HG03103 (cell line): ENCODE measurements around the gene STAT4.
A peak's percentile ranks its signal among the peaks of the same experiment; 100 is the strongest.

Experiments used
- ATAC-seq: cut with Tn5 transposase; IDR thresholded peaks from one replicate; pipeline ENCODE4 v1.9.1; 2021; ENCODE audit warnings: low read depth; ENCODE audit not compliant: unreplicated experiment

The STAT4 gene

DNA sequence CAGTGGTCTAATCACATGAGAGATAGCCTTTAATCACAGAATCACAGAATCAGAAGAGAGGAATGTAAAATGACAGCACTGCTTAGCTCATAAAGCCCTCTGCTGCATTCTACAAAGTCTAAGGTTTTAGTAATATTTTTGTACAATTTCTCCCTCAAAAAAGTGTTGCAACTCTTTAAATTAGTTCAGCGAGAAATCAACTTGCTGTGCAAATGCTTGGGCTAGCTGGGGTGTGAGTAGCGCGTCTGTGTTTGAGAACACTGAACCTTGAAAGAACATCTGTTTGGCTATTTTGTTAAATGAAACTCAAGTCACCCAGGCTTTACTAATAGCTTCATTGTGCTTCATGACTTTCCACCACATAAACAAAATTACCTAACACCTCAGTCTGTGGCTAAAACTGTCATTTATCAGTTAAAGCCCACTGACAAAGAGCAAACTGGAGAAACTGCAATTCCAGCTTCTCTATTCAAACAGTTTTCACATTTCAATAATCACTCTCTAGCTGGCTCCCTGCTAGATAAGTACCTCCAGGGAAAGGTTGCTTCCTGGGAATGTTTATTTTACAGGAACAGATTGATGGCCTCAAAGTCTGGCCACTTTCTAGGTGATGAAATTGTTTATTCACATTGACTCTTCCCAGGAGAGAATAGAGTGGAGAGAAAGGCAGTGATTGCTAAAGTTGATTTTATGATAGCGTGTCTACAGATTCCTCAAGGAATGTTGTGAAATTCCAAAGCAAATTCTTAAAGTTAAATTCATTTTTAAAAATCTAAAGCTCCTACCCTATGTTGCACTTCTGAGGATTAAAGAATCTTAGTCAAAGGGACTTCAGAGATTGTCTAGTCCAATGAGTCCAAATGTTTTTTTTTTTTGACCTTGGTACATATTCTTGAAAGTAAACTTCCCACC, 100.8 kb downstream of the STAT4 start:
- ATAC-seq: no peak

DNA sequence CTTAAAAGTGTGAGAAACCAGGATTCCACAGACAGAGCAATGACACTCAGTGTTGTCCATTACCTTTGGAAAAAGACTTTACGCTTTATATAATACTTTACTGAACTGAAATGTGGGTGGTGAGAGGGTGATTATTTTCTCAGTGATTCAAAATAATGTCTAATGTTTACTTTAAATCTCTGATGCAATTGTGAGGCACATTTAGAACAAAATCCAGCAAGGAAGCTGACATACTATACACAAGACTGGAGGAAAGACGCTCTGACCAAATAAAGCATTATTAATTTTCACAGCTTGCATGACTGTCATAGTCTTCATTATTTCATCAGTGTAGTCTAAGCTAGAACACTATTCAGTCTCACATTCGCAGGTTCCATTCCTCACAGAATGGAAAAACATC, 102.7 kb downstream of the STAT4 start:
- ATAC-seq: no peak

DNA sequence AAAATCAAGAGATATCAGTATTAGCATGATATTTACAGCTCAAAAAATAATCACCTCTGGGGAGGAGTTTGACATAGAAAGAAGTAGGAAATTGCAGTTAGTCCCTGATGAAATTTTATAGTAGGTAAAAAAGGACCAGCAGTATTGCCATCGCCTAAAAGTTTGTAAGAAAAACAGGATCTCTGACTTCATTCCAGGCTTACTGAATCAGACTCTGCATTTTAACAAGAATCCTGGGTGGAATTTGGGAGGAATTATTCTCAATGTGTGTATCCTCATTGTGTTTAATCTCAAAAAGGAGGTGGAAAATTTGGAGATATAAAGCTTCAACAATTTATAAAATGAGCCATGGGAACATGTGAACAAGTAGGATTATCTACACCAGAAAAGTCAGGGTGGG, 105.7 kb downstream of the STAT4 start:
- no peak for ATAC-seq

DNA sequence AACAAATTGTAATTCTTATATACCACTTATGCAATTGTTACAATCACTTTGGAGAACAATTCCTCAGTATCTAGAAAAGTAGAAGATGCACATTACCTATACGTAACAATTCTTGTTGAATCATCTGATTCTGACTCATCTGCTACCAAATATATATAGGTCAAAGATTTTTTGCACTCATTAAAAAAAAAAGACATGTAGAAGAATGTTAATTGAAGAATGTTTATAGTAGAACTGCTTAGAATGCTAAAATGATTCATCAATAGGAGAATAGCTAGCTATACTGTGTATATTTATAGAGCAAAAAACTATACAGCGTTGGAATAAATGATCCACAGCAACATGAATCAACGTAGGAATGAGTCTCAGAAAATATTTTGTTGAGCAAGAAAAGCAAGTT, 107.4 kb downstream of the STAT4 start:
- ATAC-seq: no peak

DNA sequence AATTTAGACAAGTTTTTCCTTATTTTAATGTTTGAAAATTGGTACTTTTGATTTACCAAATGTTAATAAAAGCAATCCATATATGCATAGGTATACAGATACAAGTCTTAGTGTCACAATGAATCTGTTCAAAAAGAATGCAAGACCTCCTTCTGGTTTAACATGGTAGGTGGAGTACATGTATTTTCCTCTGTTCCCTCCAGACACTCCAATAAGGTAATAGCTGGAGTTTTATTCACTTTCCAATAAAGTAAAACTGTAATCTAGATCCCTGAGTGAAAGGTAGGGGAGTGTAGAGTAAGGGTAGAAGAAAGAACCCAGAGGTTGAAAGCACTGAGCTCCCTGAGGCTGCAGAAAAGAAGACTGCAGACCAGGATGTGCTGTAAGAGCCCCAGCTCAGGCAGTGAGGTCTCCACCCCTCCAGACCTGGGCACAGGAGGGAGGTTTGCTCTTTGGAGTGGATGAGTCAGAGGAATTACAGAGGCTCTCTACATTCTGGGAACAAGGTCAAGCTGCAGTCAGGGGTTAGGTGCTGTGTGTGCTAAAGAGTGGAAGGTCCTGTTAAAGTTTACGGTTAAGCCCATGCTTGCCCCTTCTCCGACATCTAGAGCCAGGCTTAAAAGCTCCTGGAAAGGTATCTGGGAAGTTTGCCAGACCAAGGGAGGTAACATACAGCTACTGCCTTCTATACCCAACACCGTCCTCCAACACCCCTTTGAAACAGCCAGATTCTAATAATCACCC, 109.2 kb downstream of the STAT4 start:
- no peak for ATAC-seq

DNA sequence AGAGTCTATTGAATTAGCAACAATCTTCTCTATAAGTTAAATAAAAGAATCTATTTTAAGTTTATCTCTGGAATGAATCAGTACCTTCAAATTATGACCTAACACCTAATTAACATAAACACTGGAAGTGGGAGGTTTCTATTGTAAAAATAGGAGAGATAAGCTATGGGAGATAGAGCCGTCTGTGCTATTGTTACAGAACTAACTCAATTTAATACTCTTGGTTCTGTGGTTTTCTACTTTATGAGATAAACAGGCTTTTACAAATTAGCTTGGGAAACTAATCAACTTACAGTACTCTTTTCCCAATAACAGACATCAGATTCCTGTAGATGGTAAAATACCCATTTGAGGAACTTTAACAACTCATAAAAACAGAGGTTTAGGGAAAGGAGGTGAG, 111.2 kb downstream of the STAT4 start:
- ATAC-seq: no peak

DNA sequence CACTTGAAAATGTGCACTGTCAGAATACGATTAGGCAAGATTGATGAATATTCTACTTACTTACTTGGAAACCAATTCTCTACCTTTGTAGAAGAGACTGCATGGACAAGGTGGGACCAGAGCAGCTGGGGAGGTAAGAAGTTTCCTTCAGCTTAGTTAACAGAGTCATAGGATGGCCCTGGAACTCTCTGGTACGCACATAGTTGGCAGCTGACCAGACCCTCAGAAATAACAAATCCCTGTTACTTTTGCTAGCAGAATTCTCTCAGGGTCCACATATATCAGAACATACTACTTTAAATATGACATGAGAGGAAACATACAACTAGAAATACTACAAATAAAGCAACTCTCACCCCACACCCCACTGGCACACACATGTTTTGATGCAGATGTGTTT, 112.1 kb downstream of the STAT4 start:
- ATAC-seq: no peak

DNA sequence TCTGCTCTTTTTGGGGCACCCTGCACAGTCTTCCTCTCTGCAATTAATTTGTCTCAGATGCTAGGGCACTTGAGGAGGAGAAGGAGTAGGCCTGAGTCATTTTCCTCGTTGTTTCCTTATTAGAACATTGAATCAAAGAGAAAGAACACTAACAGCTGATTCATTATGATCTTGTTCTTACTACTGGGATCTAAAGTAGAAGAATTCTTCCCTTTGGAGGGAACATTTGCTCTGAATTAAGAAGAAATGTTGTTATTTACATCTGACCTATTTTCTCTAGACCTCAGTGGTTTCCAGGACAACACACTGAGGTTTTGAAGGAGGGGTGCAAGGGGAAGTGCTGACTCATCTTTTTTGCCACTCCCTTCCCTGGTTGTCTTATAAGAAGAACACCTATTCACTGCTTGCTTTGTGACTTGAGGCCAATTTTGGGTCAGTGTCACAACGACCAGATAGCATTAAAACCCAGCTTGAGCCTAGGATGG, 112.5 kb downstream of the STAT4 start:
- ATAC-seq: no peak

DNA sequence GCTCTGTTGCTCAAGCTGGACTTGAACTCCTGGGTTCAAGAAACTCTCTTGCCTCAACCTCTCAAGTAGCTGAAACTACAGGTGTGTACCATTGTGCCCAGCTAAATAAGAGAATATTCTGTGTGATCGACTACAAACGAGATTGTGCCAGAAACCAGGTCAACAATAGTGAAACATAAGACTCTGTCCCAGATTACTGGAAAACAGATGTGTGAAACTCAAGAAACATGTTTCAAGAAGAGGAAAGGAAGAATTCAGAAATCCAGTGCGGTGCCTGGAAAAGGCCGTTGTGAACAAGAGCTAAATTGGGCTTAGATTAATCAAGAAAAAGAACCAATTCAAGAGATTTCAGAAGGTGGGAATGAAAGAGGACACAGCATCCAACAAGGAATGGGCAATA, 113.4 kb downstream of the STAT4 start:
- no peak for ATAC-seq

DNA sequence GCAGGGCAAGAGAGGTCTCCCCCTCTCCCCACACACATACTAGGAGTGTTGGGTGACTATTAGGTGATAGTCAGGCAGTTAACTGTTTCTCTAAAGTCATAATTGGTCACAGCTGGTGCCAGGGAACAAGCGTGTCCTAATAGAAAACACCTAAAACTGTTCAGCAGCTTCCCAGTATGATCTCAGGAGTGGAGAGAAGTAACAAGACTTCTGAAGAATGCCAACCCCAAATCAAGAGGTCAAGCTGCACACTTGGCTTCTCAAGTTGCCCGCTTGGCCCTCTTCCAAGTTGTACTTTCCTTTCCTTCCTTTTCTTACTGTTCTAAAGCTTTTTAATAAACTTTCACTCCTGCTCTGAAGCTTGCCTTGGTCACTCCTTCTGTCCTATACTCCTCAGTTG, 114.4 kb downstream of the STAT4 start:
- no peak for ATAC-seq

DNA sequence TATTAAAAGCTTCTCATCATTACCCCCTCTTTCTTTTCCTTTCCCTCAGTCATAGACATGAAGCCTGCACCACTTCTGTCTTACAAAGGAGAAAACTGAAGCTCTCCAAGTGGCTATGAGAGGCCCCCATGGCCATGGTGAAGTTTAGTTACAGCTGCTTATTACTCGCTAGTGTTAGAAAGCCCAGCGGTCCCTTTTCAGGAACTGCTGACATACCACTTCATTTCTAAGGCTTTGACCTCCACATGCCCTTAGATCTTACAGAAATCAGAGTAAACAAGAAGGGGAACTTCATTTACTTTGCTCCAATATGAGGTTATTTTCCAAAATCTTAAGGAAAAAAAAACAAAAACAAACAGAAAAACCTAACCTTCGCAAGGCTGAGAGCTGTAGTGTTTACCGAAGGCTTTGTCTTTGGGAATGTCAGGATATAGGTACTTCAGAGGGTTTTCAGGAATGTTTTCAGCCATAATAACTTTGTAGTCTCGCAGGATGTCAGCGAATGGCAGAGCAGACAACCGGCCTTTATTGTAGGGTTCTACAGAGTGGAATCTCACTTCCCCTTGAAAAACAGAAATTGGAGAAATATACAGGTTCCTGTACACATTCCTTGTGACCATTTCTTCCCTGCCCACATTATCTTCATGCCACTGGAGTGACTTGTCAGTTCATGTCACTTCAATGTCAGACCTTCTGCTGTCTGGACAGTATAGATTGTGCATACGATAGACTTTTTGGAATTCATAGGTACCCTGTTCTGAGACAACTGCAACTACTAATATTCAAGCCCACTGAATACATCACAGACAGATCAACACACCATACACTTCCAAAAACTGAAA, 118.0 kb downstream of the STAT4 start:
- no peak for ATAC-seq

DNA sequence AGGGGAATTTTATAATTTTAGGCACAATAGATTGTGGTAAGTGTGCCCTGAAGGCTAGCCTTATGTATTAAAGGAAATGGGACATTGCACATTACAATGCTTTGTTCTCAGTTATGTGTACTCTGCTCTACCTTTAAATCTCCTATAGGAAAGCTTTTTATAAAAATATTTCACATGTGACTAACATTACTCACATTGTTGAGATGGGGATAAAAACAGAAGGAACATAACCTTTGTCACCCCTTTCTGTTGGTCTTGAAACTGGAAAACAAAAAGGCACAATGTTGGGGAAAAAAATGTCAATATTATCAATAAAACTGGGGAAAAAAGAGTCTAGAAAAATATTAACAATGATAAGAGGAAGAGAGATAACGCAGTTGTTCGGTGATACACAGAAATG, 119.5 kb downstream of the STAT4 start:
- ATAC-seq: no peak

DNA sequence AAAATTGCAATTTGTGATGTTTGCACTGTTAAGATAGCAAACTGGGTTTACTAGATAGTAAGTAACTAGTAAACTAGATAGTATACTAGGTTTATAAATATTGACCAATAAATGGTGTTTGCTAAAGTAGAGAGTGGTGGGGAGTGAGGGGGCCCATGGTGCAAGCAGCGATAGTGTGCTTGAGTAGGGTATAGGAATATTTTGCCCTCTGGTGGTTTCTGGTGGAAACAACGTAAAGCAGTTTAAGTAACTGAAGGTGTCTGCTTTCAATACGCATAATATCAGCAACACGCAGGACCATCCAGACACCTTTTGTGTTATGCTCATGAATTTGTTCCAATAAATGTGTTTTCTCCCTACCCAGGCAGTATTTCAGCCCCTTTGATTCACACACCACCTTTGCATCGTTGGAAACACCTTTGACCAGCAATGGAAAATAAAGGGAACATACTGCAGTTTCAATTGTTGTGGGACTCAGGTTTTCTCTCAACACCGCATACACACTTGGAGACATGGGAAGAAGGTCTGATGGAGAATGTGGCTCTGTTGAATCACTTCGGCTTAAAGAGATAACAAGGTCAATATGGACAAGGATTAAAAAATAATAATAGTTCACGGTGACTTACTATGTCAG, 120.2 kb downstream of the STAT4 start:
- peak; percentile 85 for ATAC-seq

DNA sequence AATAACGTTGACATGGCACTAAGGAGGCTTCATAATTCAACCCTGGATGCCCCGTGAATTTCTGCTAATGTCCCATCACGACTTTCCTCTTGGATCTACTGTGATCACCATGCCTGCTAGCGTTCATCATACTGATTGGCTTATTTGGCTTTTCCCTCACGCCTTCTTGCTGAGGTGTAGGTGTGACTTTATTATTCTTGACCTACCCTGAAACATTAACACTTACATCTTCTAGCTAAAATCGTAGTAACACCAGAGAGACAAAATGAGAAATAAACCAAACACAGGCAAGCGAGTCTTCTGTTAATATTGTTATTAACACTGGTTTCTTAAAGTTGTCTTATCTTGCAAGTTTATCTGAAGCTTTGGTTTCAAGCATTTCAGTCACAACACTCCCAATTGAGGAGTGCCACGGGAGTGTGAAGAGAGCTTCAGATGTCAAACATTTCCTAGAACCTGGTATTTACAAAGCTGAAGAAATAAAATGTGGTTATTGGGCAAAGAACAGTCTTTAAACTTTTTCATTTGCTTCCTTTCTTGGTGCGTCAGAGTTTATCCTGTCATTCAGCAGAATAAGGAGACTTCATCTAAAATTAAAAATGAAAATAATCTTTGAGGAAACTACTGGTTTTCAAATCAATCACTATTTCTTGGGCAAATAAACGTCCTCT, 121.4 kb downstream of the STAT4 start:
- no peak for ATAC-seq

DNA sequence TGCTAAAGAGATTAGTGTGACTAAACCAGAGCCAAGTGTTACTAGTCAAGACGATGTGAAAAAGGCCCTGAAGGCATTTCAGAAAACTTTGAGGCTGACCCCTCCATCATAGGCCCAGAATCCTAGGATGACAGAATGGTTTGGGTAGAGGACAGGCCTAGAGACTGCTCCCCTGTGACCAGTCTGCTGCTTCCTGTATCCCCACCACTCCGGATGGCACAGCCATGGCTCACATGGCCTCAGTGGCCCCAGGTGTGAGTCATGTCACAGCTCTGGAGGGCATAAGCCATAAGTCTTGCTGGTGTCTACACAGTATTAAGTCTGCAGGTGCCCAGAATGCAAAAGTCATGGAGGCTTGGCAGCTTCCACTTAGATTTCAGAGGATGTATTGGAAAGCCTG, 124.4 kb downstream of the STAT4 start:
- ATAC-seq: no peak

DNA sequence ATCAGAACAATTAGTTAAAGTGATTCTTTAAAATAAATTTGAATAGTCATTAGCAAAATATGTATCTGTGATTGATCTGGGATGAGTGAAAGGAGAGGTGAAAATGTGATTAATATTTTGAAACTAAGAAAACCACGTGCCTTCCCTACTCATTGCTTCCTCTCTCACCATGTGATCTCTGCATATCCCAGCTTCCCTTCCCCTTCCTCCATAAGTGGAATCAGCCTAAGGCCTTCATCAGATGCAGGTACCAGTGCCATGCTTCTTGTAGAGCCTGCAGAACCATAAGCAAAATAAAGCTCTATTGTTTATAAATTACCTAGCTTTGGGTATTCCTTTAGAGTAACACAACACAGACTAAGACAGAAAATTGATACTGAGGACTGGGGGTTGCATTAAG, 125.7 kb downstream of the STAT4 start:
- ATAC-seq: no peak

DNA sequence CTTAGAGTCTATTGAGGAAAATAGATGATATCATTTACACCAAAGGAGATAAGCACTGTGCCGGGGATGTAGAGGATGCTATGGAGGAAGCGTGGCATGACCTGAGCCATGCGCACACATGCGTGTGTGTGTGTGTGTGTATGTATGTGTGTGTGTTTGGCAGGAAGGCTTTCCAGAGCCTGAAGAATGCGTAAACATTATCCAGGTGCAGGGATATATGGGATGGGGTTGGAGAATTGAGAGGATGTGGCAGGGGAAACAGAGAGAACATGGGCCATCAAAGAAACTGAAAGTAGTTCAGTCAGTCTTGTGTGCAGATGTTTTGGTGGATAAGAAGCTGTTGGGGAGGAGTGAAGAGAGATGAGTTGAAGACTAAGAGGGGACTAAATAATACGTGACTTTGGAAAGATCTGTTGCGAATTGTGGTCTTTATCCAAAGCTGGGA, 127.5 kb downstream of the STAT4 start:
- no peak for ATAC-seq

DNA sequence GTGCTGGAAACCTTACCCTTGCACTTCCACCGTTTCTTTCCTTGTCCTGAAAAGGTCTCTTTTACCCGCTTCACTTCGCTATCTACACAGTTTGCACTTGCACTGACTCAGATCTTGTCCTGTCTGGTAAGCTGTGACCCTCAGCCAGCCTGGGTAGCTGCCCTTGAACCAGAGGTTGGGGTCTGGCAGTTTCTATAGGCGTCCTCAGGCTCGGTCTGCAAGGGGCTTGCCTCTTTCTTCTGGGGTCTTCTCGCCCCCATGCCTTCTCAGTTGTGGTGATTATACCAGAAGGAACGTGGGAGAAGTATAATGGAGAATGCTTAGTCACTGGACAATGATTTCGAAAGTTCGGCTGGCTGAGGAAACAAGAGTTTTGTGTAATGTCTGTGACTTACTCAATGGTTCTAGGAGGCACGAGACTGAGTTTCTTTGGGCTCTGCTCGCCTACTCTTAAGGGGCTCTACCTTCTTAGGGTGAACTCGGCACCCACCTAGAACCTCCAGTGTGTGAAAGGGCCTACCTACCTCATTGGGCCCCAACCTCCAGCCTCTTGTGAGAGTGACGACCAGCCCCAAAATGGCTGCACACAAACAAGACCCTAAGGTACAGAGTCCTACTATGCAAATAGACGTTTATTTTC, 129.9 kb downstream of the STAT4 start:
- ATAC-seq: peak; percentile 11

DNA sequence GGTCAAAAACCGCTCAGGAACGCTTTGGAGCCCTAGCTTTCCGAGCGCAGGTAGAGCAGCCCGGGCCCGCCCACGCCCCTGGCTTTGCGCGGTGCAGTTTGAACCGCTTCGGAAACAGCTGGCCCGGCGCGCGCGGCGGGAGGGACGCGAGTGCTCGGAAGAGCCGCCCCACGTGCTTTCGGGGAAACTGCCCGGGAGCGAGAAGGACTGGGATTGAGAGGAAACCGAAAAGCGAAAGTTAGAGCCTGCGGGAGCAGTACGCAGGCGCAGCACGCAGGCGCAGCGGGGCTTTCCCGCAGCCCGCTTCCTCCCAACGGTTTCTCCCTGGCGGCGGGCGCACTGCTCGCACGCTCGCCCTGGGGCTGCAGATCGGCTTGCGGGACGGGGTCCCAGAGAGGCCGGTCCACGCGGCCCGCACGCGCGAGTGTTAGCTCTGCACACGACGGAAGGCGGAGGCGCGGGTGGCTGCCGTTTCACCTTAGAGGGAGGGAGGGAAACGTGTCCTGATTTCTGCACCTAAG, 130.5 kb downstream of the STAT4 start:
- ATAC-seq: peak; percentile 73
